HG02588 (cell line): ENCODE measurements around the gene APBA2.
"Not testable (repeated sequence)": the region's sequence is repeated elsewhere in the genome, so short reads cannot be mapped to it uniquely, and the experiment has no call there.

Experiments
- ATAC-seq: cut with Tn5 transposase; IDR thresholded peaks from one replicate; pipeline ENCODE4 v1.9.1; 2021; ENCODE audit warnings: mild to moderate bottlenecking, moderate library complexity; ENCODE audit not compliant: unreplicated experiment

Gene APBA2

GRCh38 chr15:28876845-28877185 lies 9.0 kb upstream of the APBA2 start:
- ATAC-seq, result no peak

- ATAC-seq, result no peak
These were observed 7.6 kb upstream of the APBA2 start for GRCh38 chr15:28878209-28878608.

GRCh38 chr15:28879551-28879950 lies 6.2 kb upstream of the APBA2 start:
- no peak for ATAC-seq

DNA sequence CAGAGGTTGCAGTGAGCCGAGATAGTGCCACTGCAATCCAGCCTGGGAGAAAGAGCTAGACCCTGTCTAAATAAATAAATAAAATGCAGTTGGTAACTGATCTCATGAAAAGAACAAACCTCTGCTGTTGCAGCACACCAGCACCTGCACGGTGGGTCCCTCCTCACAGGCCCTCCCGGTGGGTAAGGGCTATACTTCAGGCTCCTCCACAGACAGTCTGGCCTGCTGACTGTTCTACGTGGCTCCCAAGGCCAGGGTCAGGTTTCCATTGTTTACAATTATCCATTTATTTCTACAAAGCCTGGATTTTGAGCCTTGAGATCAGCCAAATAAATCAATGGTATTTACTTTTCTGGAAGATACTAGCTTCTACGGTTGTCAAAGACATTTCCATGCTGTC lies 5.1 kb upstream of the APBA2 start:
- ATAC-seq, result no peak

DNA sequence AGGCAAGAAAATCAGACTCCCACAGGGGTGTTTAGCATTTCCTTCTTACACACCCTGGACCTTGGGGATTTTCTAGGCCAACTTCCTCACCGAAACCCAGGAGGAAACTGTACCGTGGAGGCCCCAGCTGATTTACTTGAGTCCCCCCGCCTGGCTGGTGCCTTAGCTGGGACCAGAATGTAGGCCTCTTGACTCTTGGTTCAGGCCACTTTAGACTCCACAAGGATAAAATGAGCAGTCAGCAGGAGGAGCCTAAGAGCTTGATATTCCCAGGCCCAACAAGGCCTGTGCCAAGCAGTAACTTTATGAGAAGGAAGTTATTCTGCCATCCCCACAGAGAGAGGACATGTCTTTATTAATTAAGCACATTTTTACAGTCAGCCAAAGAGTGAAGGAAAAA lies 4.6 kb upstream of the APBA2 start:
- no peak for ATAC-seq

DNA sequence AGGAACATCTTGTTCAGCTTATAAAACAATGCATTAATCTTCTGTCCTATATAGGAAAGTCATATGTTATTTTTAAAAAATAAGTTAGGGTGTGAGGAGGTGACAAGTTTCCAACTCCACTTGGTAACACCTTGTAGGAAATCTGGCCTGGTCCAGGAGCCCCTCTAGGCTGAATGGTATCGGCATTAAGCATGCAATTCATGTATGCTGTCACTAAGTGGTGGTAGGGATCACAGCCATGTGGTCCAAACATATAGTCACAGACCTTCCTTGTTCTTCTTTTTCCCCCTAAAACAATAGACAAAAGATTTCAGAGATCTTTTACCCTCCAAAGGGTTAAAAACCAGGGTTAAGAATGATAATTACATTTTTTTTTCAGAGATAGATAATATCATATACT lies 4.2 kb upstream of the APBA2 start:
- no peak for ATAC-seq

DNA sequence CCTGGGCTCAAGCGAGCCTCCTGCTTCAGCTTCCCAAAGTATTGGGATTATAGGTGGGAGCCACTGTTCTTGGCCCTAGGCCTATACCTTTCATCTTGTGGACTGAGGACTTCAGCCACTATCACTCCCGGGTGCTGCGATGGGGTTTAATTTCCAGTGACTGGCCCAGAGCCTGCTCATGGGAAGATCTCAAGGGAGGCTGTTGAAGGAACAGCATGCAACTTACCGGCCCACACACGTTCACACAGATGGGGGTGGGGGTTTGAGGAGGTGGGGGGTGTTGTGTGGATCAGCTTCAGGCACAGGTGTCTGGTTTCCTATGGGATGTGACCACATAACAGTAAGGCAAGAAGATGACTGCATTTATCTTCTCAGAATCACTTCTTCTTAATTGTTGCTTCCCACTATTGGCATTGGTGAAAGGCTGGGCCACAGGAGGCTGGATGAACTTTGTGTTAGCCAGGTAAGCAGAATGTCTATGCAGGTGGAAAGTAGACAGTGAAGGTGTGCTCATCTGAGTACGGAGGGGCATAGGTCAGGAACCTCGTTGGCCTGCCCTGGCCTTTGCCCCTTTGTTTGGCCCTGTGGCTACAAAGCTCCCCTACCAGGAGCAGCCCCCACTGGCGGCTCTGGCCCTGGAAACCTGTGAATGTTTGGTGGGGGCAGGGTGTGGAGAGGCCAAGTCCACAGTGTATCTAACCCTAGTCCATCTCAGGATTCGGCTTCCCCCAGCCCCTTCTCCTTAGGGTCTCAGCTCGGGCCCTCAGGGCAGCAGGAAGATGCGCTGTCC lies 1.4 kb upstream of the APBA2 start:
- no peak for ATAC-seq

GRCh38 chr15:28885128-28885629 lies 595 bp upstream of the APBA2 start:
- ATAC-seq, result no peak

DNA sequence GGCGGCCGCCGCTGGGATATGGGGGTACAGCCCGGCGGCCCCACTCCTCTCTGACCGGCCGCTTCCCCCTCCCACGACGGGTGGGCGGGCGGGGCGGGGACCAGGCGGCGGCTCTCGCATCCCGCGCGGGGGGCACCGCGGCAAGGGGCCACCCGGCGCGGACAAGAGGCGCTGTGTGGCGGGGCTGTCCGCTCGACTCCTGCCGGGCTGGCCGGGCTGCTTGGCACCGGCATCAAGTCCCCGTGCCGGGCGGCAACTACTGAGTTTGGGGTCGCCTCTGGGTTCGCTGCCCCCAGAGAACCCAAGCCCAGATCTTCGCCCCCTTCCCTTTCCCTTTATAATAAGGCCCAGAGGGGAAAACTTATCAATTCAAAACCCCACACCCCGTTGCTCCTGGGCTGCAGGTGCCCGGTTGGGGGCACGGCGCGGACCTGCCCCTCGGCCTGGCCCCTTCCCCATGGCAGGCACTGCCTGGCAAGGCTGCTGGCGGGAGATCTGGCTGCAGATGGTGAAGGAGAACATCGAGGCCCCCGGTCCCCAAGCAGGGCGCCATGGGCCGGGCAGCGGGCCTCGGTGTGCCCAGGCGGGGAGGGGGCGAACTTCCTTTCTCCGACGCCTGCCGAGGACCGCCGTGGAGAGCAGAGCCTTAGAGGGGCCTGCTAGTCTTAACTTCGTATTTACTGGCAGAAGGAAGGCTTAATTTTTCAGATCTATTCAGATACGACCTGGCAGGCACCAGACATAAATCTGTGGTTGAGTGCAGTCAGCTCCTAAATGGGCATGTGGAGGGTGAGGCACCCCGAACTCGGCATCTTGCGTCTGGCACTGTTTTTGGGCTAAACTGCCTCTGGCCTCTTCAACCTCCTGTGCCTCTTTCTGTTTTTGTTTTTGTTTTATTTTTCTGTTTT lies 911 bp downstream of the APBA2 start:
- no peak for ATAC-seq

GRCh38 chr15:28887339-28888174 lies 1.8 kb downstream of the APBA2 start:
- ATAC-seq, result no peak

DNA sequence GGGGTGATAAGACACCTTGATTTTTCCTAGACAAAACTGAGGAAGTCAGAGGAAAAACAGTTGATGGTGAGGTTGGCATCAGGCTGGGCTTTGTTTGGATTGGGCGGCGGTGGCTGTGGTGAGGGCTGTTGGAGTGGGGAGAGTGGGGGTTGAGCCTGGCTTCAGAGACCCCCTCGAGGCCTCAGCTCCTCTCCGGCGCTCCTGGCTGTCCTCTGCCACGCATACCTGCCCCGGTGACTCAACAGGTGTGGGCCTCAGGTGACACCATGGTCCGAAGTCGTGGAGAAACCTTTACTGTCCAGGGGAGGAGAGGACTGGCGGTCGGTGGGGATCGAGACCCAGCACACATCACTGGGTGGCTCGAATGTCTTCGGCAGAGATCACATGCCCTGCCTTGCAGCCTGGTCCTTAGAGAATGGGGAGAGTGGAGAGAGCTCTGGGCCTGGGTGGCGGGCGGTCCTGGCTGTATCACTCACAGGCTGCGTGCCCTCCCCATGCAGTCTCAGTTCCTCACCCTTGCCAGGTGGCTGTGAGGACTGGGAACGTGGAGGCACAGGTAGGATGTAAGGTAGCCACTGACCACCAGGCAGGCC lies 2.6 kb downstream of the APBA2 start:
- ATAC-seq, result no peak

GRCh38 chr15:28888900-28889299 lies 3.1 kb downstream of the APBA2 start:
- ATAC-seq, result no peak

DNA sequence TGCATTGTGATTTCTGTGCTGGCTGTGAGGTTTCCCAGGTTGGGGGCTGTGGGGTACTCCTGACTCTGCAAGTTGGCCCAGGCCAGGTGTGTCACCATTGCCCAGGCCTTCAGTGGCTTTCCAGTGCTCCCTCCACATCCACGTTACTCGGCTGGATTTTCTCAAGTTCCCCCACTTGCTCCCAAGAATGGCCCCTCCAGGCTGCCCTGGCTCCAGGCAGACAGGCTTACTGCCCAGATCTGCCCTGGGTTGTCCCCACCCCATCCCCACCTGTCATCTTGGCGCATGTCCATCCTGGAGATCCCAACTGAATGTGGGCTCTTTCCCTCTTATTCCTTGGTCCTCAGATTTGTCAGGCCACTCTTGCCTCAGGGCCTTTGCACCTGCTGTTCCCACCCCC lies 3.6 kb downstream of the APBA2 start:
- ATAC-seq, result no peak

GRCh38 chr15:28889871-28890270 lies 4.1 kb downstream of the APBA2 start:
- not testable (repeated sequence) for ATAC-seq

GRCh38 chr15:28890291-28890690 lies 4.5 kb downstream of the APBA2 start:
- not testable (repeated sequence) for ATAC-seq

DNA sequence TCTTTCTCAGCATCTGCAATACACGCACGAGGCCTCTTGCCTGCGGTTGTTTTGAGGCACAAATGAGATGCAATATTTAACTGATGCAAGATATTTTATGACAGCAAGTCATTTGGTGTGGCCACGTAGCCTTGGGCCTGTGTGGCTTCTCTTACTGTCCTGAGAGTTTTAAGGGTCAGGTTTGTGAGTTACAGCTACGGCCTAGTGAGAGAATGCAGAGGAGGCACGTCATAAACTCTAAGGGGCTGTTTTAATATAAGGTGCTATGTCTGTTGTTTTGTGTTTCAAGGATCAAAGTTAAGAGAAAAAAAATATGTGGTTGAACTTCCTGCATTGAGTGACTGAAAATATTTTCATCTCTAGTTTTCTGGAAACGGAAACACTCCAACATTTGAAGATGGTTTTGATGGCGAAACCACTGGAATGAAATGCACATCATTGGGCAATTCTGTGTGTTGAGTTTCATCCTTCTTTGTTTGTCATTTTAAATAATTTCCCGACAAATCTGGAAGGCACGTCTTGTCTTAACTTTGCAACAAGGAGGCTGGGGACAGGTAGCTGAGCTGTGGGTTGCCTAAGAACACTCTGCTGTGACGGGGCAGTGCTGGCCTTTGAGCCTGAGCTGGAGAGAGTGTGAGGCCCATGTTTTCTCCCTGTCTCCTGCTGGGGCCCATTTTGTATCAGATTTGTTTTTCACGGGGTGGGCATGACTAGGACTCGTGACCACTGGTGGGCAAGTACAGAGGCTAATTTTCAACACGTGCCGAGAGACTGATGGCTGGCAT lies 5.1 kb downstream of the APBA2 start:
- no peak for ATAC-seq

DNA sequence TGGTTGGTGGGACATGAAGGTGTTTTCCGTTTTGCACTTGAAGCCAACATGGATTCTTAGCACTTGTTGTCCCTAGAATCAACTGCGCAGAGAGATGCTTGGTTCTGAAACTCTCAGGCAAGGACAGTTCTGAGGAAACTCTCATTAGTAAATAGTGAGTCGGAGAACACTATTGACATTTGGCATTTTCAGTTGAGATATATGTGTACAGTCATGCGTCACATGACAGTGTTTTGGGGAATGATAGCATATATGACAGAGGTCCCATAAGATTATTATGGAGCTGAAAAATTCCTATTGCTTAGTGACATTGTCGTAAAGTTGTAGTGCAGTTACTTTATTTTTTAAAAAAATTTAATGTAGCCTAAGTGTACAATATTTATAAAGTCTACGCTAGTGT lies 5.8 kb downstream of the APBA2 start:
- ATAC-seq, result no peak

- ATAC-seq, result no peak
These were observed 7.2 kb downstream of the APBA2 start for GRCh38 chr15:28892789-28893610.

DNA sequence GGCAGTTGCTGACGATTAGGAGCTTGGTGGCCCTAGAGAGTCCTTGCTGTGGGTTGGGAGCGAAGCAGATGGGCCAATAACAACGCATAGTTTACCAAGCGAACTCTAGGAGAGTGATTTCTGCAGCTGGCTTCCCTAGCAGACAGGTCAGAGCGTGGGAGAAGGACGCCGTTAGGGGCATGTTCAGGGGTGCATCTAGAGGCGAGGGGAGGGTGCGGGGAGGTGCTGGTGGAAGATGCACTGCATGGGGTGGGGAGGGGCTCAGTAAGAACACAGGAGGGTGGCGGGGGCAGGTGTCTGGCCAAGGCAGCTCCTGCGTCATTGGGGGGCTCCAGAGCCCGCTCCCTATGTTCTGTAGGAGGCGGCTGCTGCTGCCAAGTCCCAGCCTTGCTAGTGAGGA lies 8.9 kb downstream of the APBA2 start:
- no peak for ATAC-seq
